LNCaP clone FGC (cell line): ENCODE measurements around the gene NUDT3.
"Not testable (repeated sequence)": the region's sequence is repeated elsewhere in the genome, so short reads cannot be mapped to it uniquely, and the experiment has no call there.

Source experiments
- DNase-seq: peaks from one replicate; pipeline ENCODE4 v3.0.0-alpha.2; 2011; ENCODE audit warnings: low read depth
- H3K4me3 ChIP-seq: 2 replicates; pipeline ENCODE4 v1.5.1; 2011; ENCODE audit warnings: mild to moderate bottlenecking, low read depth, low read length, control low read depth
- CTCF ChIP-seq: IDR thresholded peaks from 2 replicates; pipeline ENCODE4 v1.5.1; 2012; ENCODE audit warnings: mild to moderate bottlenecking; ENCODE audit not compliant: control insufficient read depth, insufficient read depth; ENCODE audit errors: extremely low read depth

Gene NUDT3

DNA sequence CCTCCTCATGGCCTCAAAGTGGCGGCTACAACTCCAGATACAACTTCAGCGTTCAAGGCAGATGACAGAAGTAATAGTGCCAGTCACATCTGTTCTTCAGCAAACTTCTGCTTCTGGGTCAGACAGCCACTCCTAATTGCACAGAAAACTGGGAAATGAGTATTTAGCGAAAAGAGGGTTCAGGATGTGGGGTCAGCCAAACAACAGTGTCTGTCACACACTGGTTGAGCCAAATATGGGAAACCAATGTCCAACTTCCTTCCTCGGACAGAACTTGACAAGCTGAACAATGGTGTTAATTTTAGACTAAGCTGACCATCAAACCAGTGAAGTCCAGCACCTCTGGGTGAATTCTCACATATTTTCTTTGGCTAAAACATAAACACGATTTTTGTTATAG is 22.1 kb downstream of the NUDT3 start:
- no peak overlapping the region for H3K4me3 ChIP-seq
- TF ChIP-seq CTCF, result no peak
- DNase-seq, result no peak

DNA sequence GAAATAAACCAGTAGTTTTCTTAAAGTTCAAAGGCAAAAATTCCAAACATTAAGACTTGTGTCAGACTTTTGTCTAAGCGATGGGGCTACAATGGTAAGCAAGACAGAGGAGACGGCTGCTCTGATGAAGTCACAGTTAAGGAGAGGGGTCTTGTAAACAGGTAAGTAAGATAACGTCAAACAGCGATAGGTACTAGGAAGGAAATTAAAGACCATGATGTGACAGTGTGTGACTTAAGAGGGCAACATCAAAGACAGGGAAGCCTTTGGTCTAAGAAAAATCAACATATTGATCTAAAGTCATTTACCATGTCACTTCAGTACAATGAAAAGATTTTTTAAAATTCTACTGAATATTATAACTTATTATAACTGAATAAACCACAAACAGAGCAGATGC is 23.1 kb downstream of the NUDT3 start:
- no peak overlapping the region for H3K4me3 ChIP-seq
- DNase-seq, result no peak
- no peak for TF ChIP-seq CTCF

- no peak for TF ChIP-seq CTCF
- no peak overlapping the region for H3K4me3 ChIP-seq
These were observed 25.9 kb downstream of the NUDT3 start for GRCh38 chr6:34366639-34366921.

DNA sequence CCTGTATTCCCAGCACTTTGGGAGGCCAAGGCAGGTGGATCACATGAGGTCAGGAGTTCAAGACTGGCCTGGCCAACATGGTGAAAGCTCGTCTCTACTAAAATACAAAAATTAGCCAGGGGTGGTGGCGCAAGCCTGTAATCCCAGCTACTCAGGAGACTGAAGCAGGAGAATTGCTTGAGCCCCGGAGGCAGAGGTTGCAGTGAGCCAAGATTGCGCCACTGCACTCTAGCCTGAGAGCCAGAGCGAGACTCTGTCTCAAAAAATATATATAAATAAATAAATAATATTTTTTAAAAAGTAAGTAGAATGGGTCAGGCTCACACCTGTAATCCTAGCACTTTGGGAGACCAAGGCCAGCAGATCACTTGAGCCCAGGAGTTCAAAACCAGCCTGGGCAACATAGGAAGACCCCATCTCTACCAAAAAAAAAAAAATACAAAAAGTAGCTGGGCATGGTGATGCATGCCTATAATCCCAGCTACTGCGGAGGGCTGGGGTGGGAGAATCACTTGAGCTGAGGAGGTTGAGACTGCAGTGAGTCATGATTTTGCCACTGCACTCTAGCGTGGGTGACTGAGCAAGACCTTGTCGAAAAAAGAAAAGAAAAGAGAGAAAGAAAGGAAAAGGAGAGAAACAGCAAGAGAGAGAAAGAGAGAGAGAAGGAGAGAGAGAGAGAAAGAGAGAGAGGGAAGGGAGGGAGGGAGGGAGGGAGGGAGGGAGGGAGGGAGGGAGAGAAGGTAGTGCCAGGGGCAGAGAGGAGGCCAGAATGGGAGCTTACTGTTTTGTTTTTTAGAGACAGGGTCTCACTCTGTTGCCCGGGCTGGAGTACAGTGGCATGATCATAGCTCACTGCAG is 26.5 kb downstream of the NUDT3 start:
- DNase-seq, H3K4me3 ChIP-seq: not testable (repeated sequence)

More at GRCh38 chr6:34366639-34366921, 25.9 kb downstream of the NUDT3 start:
- no peak for DNase-seq

GRCh38 chr6:34363681-34364075 is 28.8 kb downstream of the NUDT3 start:
- not testable (repeated sequence) for DNase-seq, H3K4me3 ChIP-seq

- DNase-seq, result no peak
- H3K4me3 ChIP-seq, result no peak overlapping the region
- no peak for TF ChIP-seq CTCF
These were observed 29.4 kb downstream of the NUDT3 start for GRCh38 chr6:34362909-34363680.

DNA sequence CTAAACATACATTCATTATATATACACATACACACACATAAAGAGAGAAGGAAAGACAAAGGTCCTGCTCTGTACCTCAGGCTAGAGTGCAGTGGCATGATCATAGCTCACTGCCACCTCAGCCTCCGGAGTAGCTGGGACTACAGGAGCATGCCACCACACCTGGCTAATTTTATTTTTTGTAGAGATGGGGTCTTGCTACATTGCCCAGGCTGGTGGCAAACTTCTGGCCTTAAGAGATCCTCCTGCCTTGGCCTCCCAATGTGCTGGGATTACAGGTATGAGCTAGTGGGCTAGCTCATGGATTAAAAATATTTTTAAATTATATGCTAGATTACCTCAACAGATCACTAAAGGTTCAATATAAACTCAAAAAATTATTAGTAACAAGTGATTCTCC is 30.3 kb downstream of the NUDT3 start:
- no peak for TF ChIP-seq CTCF
- DNase-seq, result no peak
- H3K4me3 ChIP-seq, result no peak overlapping the region

DNA sequence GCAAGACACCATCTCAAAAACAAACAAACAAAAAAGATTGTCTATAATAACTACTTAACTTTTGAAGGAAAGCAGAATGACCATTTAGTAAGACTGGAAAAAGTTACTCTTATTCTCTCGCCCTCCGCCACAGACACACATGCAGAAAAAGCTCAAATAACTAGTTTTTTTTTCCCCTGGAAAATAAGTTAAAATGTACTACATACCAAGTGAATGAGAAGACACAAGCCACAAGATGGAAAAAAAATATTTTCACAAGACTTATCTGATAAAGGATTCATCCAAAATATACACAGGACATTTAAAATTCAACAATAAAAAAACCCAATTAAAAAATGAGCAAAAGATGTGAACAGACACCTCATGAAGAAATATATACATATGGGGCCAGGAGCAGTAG is 31.9 kb downstream of the NUDT3 start:
- no peak for DNase-seq
- no peak overlapping the region for H3K4me3 ChIP-seq
- no peak for TF ChIP-seq CTCF
